CD4-positive, alpha-beta T cell treated with Interleukin-15 for 4 hours (primary cell): ENCODE measurements around the gene KLK10.
"Not testable (repeated sequence)": the region's sequence is repeated elsewhere in the genome, so short reads cannot be mapped to it uniquely, and the experiment has no call there.

Experiments
- DNase-seq: peaks from one replicate; pipeline ENCODE4 v3.0.0-alpha.2; 2020; ENCODE audit warnings: low spot score

KLK10 gene

GRCh38 chr19:51001515-51001914 lies 18.0 kb downstream of the KLK10 start, which contains the start of gene KLK8:
KLK8 (minus strand) TSS chr19:51001604; CDS start chr19:51001167, 437 bp downstream.
- no peak for DNase-seq

- DNase-seq: no peak
These were observed 18.5 kb downstream of the KLK10 start for GRCh38 chr19:51000981-51001380.

GRCh38 chr19:51000426-51000825 lies 19.1 kb downstream of the KLK10 start:
- no peak for DNase-seq

GRCh38 chr19:50998686-50999085 lies 20.8 kb downstream of the KLK10 start:
- no peak for DNase-seq

- DNase-seq: no peak
These were observed 21.4 kb downstream of the KLK10 start for GRCh38 chr19:50998061-50998460.

- DNase-seq: no peak
These were observed 25.4 kb downstream of the KLK10 start for GRCh38 chr19:50994129-50994528.

GRCh38 chr19:50992666-50993035 lies 26.9 kb downstream of the KLK10 start:
- DNase-seq: no peak

GRCh38 chr19:50984416-50984815 lies 35.1 kb downstream of the KLK10 start:
- not testable (repeated sequence) for DNase-seq

GRCh38 chr19:50983625-50984292 lies 35.8 kb downstream of the KLK10 start, which contains the start of gene KLK7:
KLK7 (minus strand) TSS chr19:50983917; CDS start chr19:50982399, 1,518 bp downstream.
- DNase-seq: no peak

GRCh38 chr19:50982186-50982585 lies 37.3 kb downstream of the KLK10 start:
- DNase-seq: no peak

GRCh38 chr19:50981587-50982146 lies 37.8 kb downstream of the KLK10 start:
- no peak for DNase-seq

- DNase-seq: no peak
These were observed 39.3 kb downstream of the KLK10 start for GRCh38 chr19:50980208-50980607.

GRCh38 chr19:50979758-50980157 lies 39.8 kb downstream of the KLK10 start:
- DNase-seq: no peak

GRCh38 chr19:50978772-50979390 lies 40.6 kb downstream of the KLK10 start:
- no peak for DNase-seq

GRCh38 chr19:50977626-50978025 lies 41.9 kb downstream of the KLK10 start:
- DNase-seq: no peak

- DNase-seq: no peak
These were observed 43.7 kb downstream of the KLK10 start for GRCh38 chr19:50975766-50976165.

- DNase-seq: no peak
These were observed 44.6 kb downstream of the KLK10 start for GRCh38 chr19:50974702-50975556.

GRCh38 chr19:50972795-50973376 lies 46.6 kb downstream of the KLK10 start:
- DNase-seq: no peak

- not testable (repeated sequence) for DNase-seq
These were observed 49.7 kb downstream of the KLK10 start for GRCh38 chr19:50969810-50970209.

- no peak for DNase-seq
These were observed 50.1 kb downstream of the KLK10 start, which contains the start of gene KLK6 for GRCh38 chr19:50969413-50969760. KLK6 (minus strand) TSS chr19:50969591; CDS start chr19:50968104, 1,487 bp downstream.

GRCh38 chr19:50968716-50969412 lies 50.6 kb downstream of the KLK10 start:
- DNase-seq: no peak
